ENCODE results near the gene NFKBIE. TPM values are rescaled to one million over a fixed set of nuclear protein-coding genes. Genes with fewer than 3 reads are reported as not detected.

The NFKBIE gene
- total and polyA plus RNA-seq, 4 donors: 3.7 to 4.9 (median 4.7) TPM

DNA sequence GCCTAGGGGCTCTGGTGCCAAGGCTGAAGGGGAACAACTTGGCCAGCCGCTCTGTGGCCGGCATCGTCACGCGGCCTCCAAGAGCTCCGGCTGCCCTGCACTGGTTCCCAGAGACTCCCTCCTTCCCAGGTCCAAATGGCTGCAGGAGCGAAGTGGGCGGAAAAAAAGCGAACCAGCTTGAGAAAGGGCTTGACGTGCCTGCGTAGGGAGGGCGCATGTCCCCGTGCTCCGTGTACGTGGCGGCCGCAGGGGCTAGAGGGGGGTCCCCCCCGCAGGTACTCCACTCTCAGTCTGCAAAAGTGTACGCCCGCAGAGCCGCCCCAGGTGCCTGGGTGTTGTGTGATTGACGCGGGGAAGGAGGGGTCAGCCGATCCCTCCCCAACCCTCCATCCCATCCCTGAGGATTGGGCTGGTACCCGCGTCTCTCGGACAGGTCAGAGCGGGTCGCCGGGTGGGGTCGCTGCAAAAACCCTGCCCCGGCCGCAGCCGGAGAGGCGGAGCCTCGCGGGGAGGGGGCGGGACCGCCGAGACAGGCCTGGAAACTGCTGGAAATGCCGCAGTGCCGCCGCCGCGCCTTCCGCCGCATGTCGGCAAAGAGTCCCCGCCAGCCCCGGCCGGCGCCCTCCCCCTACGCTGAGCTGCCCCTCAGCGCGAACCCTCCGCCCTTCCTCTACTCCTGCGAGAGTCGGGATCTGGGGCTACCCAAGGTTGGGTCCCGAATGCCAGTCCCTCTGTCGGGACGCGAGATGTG, 19.3 kb downstream of the NFKBIE start:
- Histone ChIP-seq H3K36me3 (ENCODE audit: control insufficient read depth in 4 of 4, insufficient read depth in 3 of 4, low read depth in 1 of 4, low read length in 3 of 4) (peaks cover 2 to 24% (median 20%) of the 10 kb centered on the region in 4 donors), H3K27me3 (ENCODE audit: control insufficient read depth in 4 of 4, insufficient read depth in 4 of 4, low read length in 3 of 4) (no peaks in the 10 kb centered on the region), H3K27ac (ENCODE audit: low read depth in 1 of 2, low read length in 2 of 2) (peak overlapping the region; percentile 99 to 100), H3K4me1 (ENCODE audit: control insufficient read depth in 4 of 4, insufficient read depth in 4 of 4, low read length in 3 of 4) (peaks cover 5 to 25% (median 21%) of the 10 kb centered on the region in 4 donors), H3K4me3 (ENCODE audit: low read depth in 1 of 3, low read length in 3 of 3) (peak overlapping the region; percentile 74 to 88 (median 83)), H3K9me3 (ENCODE audit: control insufficient read depth in 4 of 4, low read length in 3 of 4) (no peaks in the 10 kb centered on the region), H3K9ac (ENCODE audit: low read depth in 1 of 2, low read length in 2 of 2) (peak overlapping the region; percentile 93 to 100)
- WGBS: under 1% methylated on average over 62 of the region's 62 CpGs
- peak; percentile 94 for DNase-seq (ENCODE audit: low spot score)
- peak; percentile 60 for TF ChIP-seq NR2F2 (IDR thresholded peaks at IDR 0.05)
- peak; percentile 55 for TF ChIP-seq YY1 (IDR thresholded peaks at IDR 0.05)
- no peak for TF ChIP-seq GABPA (IDR thresholded peaks at IDR 0.05 in 1 of 2, conservative IDR thresholded peaks at IDR 0.05 in 1 of 2)
- no peak for TF ChIP-seq EGR1 (IDR thresholded peaks at IDR 0.05; ENCODE audit: low read depth in 2 of 2)
- TF ChIP-seq, protein P1, sequence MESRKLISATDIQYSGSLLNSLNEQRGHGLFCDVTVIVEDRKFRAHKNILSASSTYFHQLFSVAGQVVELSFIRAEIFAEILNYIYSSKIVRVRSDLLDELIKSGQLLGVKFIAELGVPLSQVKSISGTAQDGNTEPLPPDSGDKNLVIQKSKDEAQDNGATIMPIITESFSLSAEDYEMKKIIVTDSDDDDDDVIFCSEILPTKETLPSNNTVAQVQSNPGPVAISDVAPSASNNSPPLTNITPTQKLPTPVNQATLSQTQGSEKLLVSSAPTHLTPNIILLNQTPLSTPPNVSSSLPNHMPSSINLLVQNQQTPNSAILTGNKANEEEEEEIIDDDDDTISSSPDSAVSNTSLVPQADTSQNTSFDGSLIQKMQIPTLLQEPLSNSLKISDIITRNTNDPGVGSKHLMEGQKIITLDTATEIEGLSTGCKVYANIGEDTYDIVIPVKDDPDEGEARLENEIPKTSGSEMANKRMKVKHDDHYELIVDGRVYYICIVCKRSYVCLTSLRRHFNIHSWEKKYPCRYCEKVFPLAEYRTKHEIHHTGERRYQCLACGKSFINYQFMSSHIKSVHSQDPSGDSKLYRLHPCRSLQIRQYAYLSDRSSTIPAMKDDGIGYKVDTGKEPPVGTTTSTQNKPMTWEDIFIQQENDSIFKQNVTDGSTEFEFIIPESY (IDR thresholded peaks at IDR 0.05): no peak
- TF ChIP-seq FOXA1 (IDR thresholded peaks at IDR 0.05): no peak
- no peak for TF ChIP-seq JUND (IDR thresholded peaks at IDR 0.05)
- peak in 1 of 2 donors; percentile 35 for TF ChIP-seq RAD21 (IDR thresholded peaks at IDR 0.05)
- no peak for TF ChIP-seq TAF1 (conservative IDR thresholded peaks at IDR 0.05)
- TF ChIP-seq MAX (IDR thresholded peaks at IDR 0.05): no peak
- TF ChIP-seq SP1 (IDR thresholded peaks at IDR 0.05): no peak
- TF ChIP-seq FOXA2 (IDR thresholded peaks at IDR 0.05): no peak
- peak; percentile 51 for TF ChIP-seq REST (IDR thresholded peaks at IDR 0.05)
- TF ChIP-seq, protein P2, sequence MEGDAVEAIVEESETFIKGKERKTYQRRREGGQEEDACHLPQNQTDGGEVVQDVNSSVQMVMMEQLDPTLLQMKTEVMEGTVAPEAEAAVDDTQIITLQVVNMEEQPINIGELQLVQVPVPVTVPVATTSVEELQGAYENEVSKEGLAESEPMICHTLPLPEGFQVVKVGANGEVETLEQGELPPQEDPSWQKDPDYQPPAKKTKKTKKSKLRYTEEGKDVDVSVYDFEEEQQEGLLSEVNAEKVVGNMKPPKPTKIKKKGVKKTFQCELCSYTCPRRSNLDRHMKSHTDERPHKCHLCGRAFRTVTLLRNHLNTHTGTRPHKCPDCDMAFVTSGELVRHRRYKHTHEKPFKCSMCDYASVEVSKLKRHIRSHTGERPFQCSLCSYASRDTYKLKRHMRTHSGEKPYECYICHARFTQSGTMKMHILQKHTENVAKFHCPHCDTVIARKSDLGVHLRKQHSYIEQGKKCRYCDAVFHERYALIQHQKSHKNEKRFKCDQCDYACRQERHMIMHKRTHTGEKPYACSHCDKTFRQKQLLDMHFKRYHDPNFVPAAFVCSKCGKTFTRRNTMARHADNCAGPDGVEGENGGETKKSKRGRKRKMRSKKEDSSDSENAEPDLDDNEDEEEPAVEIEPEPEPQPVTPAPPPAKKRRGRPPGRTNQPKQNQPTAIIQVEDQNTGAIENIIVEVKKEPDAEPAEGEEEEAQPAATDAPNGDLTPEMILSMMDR (IDR thresholded peaks at IDR 0.05; ENCODE audit: low read depth, low read length, missing input control): no peak
- TF ChIP-seq RXRA (IDR thresholded peaks at IDR 0.05): peak; percentile 51 to 69
- TF ChIP-seq HNF4G (IDR thresholded peaks at IDR 0.05): no peak
- TF ChIP-seq HNF4A (conservative IDR thresholded peaks at IDR 0.05): peak in 1 of 2 donors; percentile 7
- no peak for TF ChIP-seq ATF3 (IDR thresholded peaks at IDR 0.05)

Measured in liver (tissue), 9 donors.